Mesodermal cell (in vitro differentiated cells): Measurements from ENCODE around the gene ACAP3.

ENCODE experiments used
- H3K27ac ChIP-seq: 2 replicates; pipeline ENCODE4 v1.7.0; 2013; ENCODE audit warnings: mild to moderate bottlenecking, low read depth, low read length, moderate library complexity; ENCODE audit not compliant: severe bottlenecking
- H3K36me3 ChIP-seq: 2 replicates; pipeline ENCODE4 v1.7.1; 2013; ENCODE audit warnings: mild to moderate bottlenecking, low read length, moderate library complexity; ENCODE audit not compliant: control insufficient read depth, insufficient read depth
- H3K4me1 ChIP-seq: one replicate; pipeline ENCODE4 v1.7.1; 2013; ENCODE audit warnings: mild to moderate bottlenecking, low read length; ENCODE audit not compliant: insufficient read depth, control insufficient read depth, poor library complexity, severe bottlenecking
- H3K4me3 ChIP-seq: 2 replicates; pipeline ENCODE4 v1.7.0; 2013; ENCODE audit warnings: low read length, control low read depth, mild to moderate bottlenecking; ENCODE audit not compliant: insufficient read depth, poor library complexity, severe bottlenecking; ENCODE audit errors: extremely low read depth
- H3K9me3 ChIP-seq: 2 replicates; pipeline ENCODE4 v1.7.1; 2013; ENCODE audit warnings: mild to moderate bottlenecking, low read length, moderate library complexity; ENCODE audit not compliant: control insufficient read depth
- WGBS, 2 experiments: methylation state at CpG; one replicate each; pipeline ENCODE4 v1.1.5; 2013; ENCODE audit warnings: missing lambda C conversion rate in 2 of 2; ENCODE audit not compliant: insufficient coverage in 2 of 2; 5-methylcytosine and 5-hydroxymethylcytosine counted together

ACAP3 gene

GRCh38 chr1:1245178-1245816, 62.4 kb downstream of the ACAP3 start:
- 91 to 94% methylated on average over 17 to 21 of the region's 23 CpGs for WGBS, 2 experiments
- no peak overlapping the region for H3K4me3 ChIP-seq
- H3K9me3 ChIP-seq, result no peaks in the 10 kb centered on the region
- H3K36me3 ChIP-seq, result peaks cover 3% of the 10 kb centered on the region
- H3K4me1 ChIP-seq, result no peaks in the 10 kb centered on the region
- H3K27ac ChIP-seq, result no peak overlapping the region

GRCh38 chr1:1244192-1244811, 63.4 kb downstream of the ACAP3 start:
- peaks cover 3% of the 10 kb centered on the region for H3K36me3 ChIP-seq
- 85 to 91% methylated on average over 20 to 30 of the region's 30 CpGs for WGBS, 2 experiments
- H3K27ac ChIP-seq, result no peak overlapping the region
- H3K4me1 ChIP-seq, result peaks cover 4% of the 10 kb centered on the region
- H3K4me3 ChIP-seq, result no peak overlapping the region
- H3K9me3 ChIP-seq, result no peaks in the 10 kb centered on the region

GRCh38 chr1:1243807-1244191, 63.9 kb downstream of the ACAP3 start:
- Histone ChIP-seq H3K27ac (no peak overlapping the region), H3K4me1 (peaks cover 4% of the 10 kb centered on the region), H3K9me3 (no peaks in the 10 kb centered on the region), H3K36me3 (peaks cover 3% of the 10 kb centered on the region), H3K4me3 (no peak overlapping the region)
- WGBS, 2 experiments, result 81 to 87% methylated on average over 18 to 23 of the region's 23 CpGs

GRCh38 chr1:1243266-1243660, 64.5 kb downstream of the ACAP3 start:
- Histone ChIP-seq H3K9me3 (no peaks in the 10 kb centered on the region), H3K4me3 (no peak overlapping the region), H3K4me1 (peaks cover 4% of the 10 kb centered on the region), H3K36me3 (peaks cover 3% of the 10 kb centered on the region), H3K27ac (no peak overlapping the region)
- WGBS, 2 experiments, result 95 to 96% methylated on average over 21 to 22 of the region's 23 CpGs

GRCh38 chr1:1242461-1243265, 65.1 kb downstream of the ACAP3 start:
- Histone ChIP-seq H3K4me3 (no peak overlapping the region), H3K36me3 (peaks cover 3% of the 10 kb centered on the region), H3K27ac (no peak overlapping the region), H3K9me3 (no peaks in the 10 kb centered on the region), H3K4me1 (peaks cover 6% of the 10 kb centered on the region)
- WGBS, 2 experiments, result 94% methylated on average over 30 to 36 of the region's 41 CpGs
